ENCODE data around the gene SEC31A.
"Not testable (repeated sequence)": the region's sequence is repeated elsewhere in the genome, so short reads cannot be mapped to it uniquely, and the experiment has no call there.

SEC31A gene

GRCh38 chr4:82833696-82834313 is 57.1 kb downstream of the SEC31A start:
- no peak for DNase-seq (ENCODE audit: low read depth)

GRCh38 chr4:82833060-82833459 is 57.9 kb downstream of the SEC31A start:
- not testable (repeated sequence) for DNase-seq (ENCODE audit: low read depth)

GRCh38 chr4:82825425-82825824 is 65.5 kb downstream of the SEC31A start:
- DNase-seq (ENCODE audit: low read depth) = no peak

- no peak for DNase-seq (ENCODE audit: low read depth)
These were observed 67.9 kb downstream of the SEC31A start for GRCh38 chr4:82823062-82823461.

- no peak for DNase-seq (ENCODE audit: low read depth)
These were observed 70.3 kb downstream of the SEC31A start for GRCh38 chr4:82820689-82821088.

GRCh38 chr4:82818664-82819662 is 72.0 kb downstream of the SEC31A start:
- DNase-seq (ENCODE audit: low read depth) = no peak

GRCh38 chr4:82816874-82817273 is 74.1 kb downstream of the SEC31A start:
- not testable (repeated sequence) for DNase-seq (ENCODE audit: low read depth)

GRCh38 chr4:82814034-82814433 is 76.9 kb downstream of the SEC31A start:
- no peak for DNase-seq (ENCODE audit: low read depth)

- DNase-seq (ENCODE audit: low read depth) = no peak
These were observed 79.1 kb downstream of the SEC31A start for GRCh38 chr4:82811838-82812341.

- no peak for DNase-seq (ENCODE audit: low read depth)
These were observed 79.6 kb downstream of the SEC31A start for GRCh38 chr4:82811392-82811791.

- DNase-seq (ENCODE audit: low read depth) = no peak
These were observed 80.8 kb downstream of the SEC31A start for GRCh38 chr4:82810176-82810575.

- DNase-seq (ENCODE audit: low read depth) = no peak
These were observed 81.3 kb downstream of the SEC31A start for GRCh38 chr4:82809619-82810018.

GRCh38 chr4:82803746-82804145 is 87.2 kb downstream of the SEC31A start:
- DNase-seq (ENCODE audit: low read depth) = no peak

- no peak for DNase-seq (ENCODE audit: low read depth)
These were observed 88.0 kb downstream of the SEC31A start for GRCh38 chr4:82802911-82803310.

GRCh38 chr4:82801910-82802521 is 88.9 kb downstream of the SEC31A start:
- no peak for DNase-seq (ENCODE audit: low read depth)

GRCh38 chr4:82799006-82799881 is 91.7 kb downstream of the SEC31A start:
- no peak for DNase-seq (ENCODE audit: low read depth)

GRCh38 chr4:82798168-82799005 is 92.6 kb downstream of the SEC31A start, which contains the start of gene SCD5:
SCD5 (minus strand) TSS chr4:82798796; CDS start chr4:82798537, 259 bp downstream.
- DNase-seq (ENCODE audit: low read depth) = no peak

- DNase-seq (ENCODE audit: low read depth) = no peak
These were observed 93.4 kb downstream of the SEC31A start for GRCh38 chr4:82797405-82798111.

GRCh38 chr4:82797040-82797404 is 93.9 kb downstream of the SEC31A start:
- no peak for DNase-seq (ENCODE audit: low read depth)

All from T follicular helper cell (primary cell).